HG03469 (cell line): ENCODE data around the gene VIPR1.
"Not testable (repeated sequence)": the region's sequence is repeated elsewhere in the genome, so short reads cannot be mapped to it uniquely, and the experiment has no call there.

Experiments
- ATAC-seq: cut with Tn5 transposase; IDR thresholded peaks from one replicate; pipeline ENCODE4 v1.9.1; 2021; ENCODE audit warnings: mild to moderate bottlenecking, moderate library complexity, moderate number of reproducible peaks; ENCODE audit not compliant: unreplicated experiment

The VIPR1 gene

GRCh38 chr3:42562047-42562907 lies 59.8 kb downstream of the VIPR1 start:
- ATAC-seq: no peak

- ATAC-seq: no peak
Observed at GRCh38 chr3:42569593-42570142, 67.2 kb downstream of the VIPR1 start.

- no peak for ATAC-seq
Observed at GRCh38 chr3:42572278-42572677, 69.8 kb downstream of the VIPR1 start.

GRCh38 chr3:42575137-42575741 lies 72.8 kb downstream of the VIPR1 start:
- ATAC-seq: no peak

GRCh38 chr3:42578054-42578453 lies 75.6 kb downstream of the VIPR1 start:
- no peak for ATAC-seq

GRCh38 chr3:42579346-42579745 lies 76.9 kb downstream of the VIPR1 start:
- ATAC-seq: not testable (repeated sequence)

GRCh38 chr3:42581400-42581708 lies 78.9 kb downstream of the VIPR1 start:
- ATAC-seq: no peak

- peak; percentile 66 for ATAC-seq
Observed at GRCh38 chr3:42581709-42582473, 79.4 kb downstream of the VIPR1 start, which contains the start of gene SEC22C. Gene SEC22C (minus strand): TSS chr3:42581967. CDS start chr3:42569046, 12,921 bp downstream.

GRCh38 chr3:42582474-42583070 lies 80.1 kb downstream of the VIPR1 start:
- no peak for ATAC-seq
